HG03139 (cell line): ENCODE results near the gene IPO13.

Experiments used
- ATAC-seq: cut with Tn5 transposase; IDR thresholded peaks from one replicate; pipeline ENCODE4 v1.9.1; 2021; ENCODE audit not compliant: unreplicated experiment

Gene IPO13

GRCh38 chr1:44008259-44008658, 61.5 kb downstream of the IPO13 start:
- no peak for ATAC-seq

GRCh38 chr1:44010935-44011471, 64.3 kb downstream of the IPO13 start:
- no peak for ATAC-seq

DNA sequence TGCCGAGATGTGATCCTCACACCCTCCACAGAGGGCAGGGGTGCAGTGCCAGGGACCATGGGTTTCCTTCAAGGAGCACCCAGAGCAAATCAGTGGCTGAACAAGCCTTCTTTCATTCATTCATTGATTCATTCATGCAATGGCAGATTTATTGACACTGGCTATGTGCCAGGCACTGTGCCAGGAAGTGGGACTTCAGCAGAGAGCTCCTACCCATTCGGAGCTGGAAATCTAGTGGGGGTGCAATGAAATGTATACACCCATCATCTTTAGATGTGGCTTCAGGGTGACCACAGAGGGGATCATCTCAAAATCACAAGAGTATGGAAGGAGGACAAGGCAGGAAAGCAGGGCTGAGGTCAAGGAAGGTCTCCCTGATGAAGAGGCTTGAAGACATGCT, 65.7 kb downstream of the IPO13 start:
- ATAC-seq, result no peak

GRCh38 chr1:44012941-44013609, 66.3 kb downstream of the IPO13 start:
- no peak for ATAC-seq

GRCh38 chr1:44013949-44014348, 67.2 kb downstream of the IPO13 start:
- no peak for ATAC-seq

GRCh38 chr1:44014365-44015104, 67.8 kb downstream of the IPO13 start:
- no peak for ATAC-seq

GRCh38 chr1:44015206-44015605, 68.5 kb downstream of the IPO13 start:
- no peak for ATAC-seq

GRCh38 chr1:44016041-44016889, 69.5 kb downstream of the IPO13 start:
- no peak for ATAC-seq

DNA sequence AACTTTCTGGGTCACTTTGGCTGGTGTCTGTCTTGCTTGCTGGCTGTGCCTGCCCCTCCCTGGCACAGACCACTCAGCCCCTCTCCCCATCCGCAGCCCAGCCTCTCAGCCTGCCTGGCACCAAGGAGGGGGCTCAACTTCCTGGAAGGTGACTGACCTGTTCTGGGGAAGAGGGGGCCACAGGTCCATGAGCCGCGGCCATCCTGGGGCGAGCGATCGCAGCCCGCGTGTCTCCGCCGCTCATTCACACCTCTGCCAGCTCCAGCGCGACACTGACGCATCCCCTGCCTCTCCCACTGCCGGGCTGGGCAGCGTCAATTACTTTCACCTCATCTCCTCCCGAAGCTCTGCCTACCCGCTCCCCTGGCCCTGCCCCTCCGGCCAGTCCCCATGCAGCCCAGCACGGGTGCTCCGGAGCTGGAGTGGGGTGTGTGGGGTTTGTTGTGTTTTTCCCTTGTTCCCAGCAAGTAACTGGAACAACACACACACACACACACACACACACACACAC, 70.2 kb downstream of the IPO13 start:
- ATAC-seq, result no peak
